GM19035 (cell line): Measurements from ENCODE around the gene ELMOD3.

Experiments
- ATAC-seq: cut with Tn5 transposase; IDR thresholded peaks from one replicate; pipeline ENCODE4 v1.9.1; 2021; ENCODE audit not compliant: unreplicated experiment

ELMOD3 gene

GRCh38 chr2:85422072-85422457 lies 67.5 kb downstream of the ELMOD3 start:
- no peak for ATAC-seq

- no peak for ATAC-seq
Measured at GRCh38 chr2:85423525-85423924, 69.0 kb downstream of the ELMOD3 start.

GRCh38 chr2:85425588-85425987 lies 71.0 kb downstream of the ELMOD3 start:
- no peak for ATAC-seq

GRCh38 chr2:85427300-85427835 lies 72.8 kb downstream of the ELMOD3 start:
- ATAC-seq = no peak

DNA sequence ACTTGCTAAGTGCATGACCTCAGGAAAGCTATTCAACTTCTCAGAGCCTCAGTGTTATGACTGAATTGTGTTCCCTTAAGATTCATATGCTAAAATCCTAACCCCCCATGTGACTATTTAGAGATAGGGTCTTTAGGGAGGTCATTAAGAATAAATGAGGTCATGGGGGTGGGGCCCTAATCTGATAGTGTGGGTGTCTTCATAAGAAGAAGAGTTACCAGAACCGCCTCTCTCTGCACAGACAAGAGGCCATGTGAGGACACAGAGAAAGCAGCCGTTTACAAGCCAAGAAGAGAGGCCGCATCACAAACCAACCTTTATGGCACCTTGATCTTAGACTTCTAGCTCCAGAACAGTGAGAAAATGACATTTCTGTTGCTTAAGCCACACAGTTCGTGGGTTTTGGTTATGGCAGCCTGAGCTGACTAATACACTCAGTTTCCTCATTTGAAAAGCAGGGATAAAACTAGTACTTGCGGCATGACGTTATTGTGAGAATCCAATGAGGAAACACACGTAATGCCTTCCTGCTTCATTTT lies 73.8 kb downstream of the ELMOD3 start:
- ATAC-seq = no peak

GRCh38 chr2:85429213-85429923 lies 74.8 kb downstream of the ELMOD3 start:
- ATAC-seq = no peak

DNA sequence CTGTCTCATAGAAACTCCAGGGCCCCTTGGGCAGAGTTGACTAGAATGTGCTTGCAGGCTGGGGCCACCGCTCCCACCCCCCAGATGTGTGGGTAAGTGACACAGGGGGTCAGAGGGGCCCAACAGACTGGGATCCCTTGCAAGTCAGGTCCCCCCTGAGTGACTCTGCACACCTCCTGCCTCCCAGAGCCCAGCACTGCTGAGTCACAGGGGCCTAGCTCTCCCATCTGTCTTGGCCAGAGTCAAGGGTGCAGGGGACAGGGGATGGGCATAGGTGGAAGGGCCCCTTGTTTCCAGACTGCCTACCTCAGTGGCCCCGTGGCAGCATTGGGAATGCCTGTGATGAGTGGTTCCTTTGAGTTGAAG lies 75.3 kb downstream of the ELMOD3 start:
- ATAC-seq = no peak

DNA sequence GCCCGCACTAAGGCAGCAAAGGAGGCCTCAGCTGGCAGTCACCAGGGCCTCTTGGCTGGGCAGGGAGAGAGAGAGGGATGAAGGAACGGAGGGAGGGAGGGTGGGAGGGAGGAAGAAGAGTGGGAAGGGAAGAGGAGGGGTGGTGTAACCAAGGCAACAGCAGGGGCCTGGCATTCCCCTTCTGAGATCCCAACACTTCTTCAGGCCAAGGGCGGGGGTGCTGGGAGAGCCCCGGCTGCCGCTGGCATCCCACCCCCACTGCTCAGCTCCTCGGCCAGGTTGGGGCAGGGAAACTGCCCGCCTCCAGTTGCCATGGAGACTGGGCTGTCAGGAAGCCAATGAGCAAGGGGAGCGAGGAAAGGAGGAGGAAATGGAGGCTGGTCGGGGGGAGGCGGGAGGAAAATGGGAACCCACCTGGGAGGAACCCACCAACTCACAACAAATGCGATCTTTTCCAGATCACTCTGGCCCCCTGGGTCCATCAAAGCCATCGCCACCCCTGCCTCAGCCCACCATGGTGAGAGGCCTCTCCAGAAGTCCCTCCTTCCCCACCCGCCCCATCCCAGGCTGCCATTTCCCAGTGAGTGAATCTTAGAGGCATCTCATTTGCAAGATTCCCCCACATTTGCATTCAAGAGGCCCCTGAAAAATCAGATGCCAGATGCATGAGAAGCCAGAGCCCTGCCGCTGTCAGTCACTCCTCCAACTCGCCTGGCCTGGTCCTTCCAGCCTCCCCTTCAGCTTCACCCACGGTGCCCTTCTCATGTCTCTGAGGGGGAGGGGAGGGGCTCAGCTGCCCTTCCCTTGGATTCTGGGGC lies 76.4 kb downstream of the ELMOD3 start:
- ATAC-seq = no peak

DNA sequence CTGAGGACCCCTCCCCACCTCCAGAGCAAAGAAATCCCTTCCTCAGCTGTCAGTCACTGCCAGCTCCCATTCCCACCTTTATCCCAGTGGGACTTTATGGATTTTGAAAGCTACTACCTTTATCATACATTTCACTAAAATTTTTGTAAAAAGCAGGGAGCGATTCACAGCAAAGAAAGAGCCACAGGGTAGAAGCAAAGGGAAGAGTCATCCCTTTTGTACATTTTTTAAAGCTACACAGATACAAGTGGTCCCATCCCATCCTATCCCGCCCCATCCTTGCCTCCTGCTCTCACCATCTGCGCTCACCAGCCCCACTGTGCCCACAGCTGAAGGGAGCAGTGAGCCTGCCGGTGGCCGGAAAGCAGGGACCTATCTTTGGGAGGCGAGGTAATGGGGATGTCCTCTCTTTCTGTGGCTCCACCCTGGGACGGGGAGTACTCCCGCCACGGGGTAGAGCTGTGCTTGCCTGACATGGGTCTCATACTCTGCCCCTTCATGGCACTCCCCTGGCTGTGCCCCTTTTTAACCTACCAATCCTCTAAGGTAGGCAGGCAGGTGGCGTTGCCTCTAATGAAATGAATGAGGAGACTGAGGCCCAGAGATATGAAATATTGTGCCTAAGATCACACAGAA lies 77.1 kb downstream of the ELMOD3 start:
- ATAC-seq = no peak

- ATAC-seq = no peak
Measured at GRCh38 chr2:85433511-85434089, 79.0 kb downstream of the ELMOD3 start.

- no peak for ATAC-seq
Measured at GRCh38 chr2:85434696-85435095, 80.1 kb downstream of the ELMOD3 start.

DNA sequence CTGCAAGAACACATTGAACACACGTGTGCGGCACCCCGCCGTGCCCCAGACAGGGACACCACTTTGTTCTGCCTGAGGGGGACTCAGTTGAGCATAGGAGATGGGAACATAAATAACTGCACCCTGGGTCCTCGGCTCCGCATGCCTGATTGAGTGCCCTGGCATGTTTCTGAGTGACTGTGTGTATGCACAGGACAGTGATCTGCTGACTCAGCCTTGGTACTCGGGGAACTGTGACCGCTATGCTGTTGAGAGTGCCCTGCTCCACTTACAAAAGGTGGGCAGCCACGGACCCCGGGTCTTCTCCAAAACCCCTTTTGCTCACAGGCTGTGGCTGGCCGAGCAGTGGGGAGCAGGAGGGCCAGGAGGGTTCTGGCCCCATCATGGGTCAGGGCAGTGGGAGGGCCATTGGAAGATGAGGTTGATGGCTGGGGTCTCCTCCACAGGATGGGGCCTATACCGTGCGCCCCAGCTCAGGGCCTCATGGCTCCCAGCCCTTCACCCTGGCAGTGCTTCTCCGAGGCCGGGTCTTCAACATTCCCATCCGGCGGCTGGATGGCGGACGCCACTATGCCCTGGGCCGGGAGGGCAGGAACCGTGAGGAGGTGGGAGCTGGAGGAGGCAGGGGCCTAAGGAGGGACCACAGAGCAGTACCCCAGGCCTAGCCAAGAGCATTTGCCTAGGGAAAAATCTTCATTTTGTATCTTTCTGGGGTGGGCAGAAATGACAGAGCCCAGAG lies 80.8 kb downstream of the ELMOD3 start:
- no peak for ATAC-seq

DNA sequence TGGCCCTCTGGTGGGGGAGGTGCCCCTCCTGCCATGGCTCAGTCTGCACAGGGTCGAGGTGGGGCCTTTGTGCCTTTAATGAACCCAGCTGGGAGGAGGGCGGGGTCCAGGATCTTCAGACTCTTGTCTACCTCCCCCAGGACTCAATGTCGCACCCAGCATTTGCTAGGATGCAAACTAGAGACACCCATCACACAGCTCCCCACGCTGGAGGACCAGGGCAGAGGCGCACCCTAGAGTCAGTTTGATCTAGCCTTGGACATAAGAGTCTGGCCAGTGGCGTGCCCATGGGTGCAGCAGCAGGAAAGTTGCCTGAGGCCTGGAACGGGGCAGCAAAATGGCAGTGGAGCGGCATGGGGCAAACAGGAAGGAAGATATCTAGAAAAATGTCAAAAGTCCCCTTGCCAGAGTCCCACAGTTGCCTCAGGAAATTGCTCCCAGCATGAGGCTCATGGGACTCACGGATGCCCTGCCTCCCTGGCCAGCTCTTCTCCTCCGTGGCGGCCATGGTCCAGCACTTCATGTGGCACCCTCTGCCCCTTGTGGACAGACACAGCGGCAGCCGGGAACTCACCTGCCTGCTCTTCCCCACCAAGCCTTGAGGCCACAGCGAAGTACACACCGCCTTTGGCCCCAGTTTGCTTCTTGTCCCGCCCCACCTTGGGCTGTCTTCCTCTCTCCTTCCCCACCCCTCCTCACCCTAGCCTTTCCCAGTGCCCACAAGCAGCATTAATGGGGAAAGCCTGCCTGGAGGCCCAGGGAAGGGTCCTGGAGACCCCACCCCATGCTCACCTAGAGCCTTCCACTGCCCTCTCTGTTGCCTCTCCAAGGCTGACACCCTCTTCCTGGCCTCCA lies 81.6 kb downstream of the ELMOD3 start:
- no peak for ATAC-seq

GRCh38 chr2:85436836-85437487 lies 82.4 kb downstream of the ELMOD3 start:
- no peak for ATAC-seq

GRCh38 chr2:85437488-85438200 lies 83.1 kb downstream of the ELMOD3 start:
- peak; percentile 79 for ATAC-seq

GRCh38 chr2:85438201-85439024 lies 83.8 kb downstream of the ELMOD3 start:
- no peak for ATAC-seq

GRCh38 chr2:85439025-85439472 lies 84.5 kb downstream of the ELMOD3 start:
- ATAC-seq = no peak
